HS-5 (cell line): ENCODE results near the gene MON2.

ENCODE experiments used
- DNase-seq: peaks from one replicate; pipeline ENCODE4 v3.0.0-alpha.2; 2012; ENCODE audit warnings: low read depth

Gene MON2

DNA sequence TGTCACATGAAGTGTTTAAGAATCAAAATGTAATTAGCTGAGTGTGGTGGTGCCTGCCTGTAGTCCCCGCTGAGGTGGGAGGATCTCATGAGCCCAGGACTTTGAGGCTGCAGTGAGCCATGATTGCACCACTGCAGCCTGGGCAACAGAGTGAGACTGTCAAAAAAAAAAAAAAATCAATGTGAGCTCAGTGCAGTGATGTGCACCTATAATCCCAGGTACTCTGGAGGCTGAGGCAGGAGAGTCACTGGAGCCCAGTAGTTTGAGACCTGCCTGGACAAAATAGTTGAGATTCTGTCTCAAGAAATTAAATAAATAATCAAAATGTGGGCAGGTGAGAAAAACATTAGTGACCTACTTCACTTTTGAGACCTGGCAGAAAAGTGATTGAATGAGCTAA lies 140.0 kb downstream of the MON2 start:
- DNase-seq: no peak

DNA sequence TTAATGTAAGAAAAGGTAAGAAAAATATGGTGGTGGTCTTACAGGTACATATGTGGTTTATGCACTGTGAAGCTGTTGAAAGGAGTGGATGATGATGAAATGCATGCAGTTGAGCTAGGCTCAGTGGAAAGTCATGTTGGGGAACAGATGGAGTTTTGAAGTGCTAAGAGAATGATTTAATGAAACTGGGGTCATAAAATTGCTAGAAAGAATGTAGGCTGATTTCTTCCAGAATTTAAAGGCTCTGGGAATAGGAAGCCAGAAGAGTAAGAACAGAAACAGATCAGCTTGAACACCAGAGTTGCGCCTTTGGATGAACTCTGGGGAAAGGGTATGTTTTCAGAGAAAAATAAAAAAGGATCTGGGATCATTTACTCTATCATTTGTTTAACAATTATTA lies 146.5 kb downstream of the MON2 start:
- no peak for DNase-seq

DNA sequence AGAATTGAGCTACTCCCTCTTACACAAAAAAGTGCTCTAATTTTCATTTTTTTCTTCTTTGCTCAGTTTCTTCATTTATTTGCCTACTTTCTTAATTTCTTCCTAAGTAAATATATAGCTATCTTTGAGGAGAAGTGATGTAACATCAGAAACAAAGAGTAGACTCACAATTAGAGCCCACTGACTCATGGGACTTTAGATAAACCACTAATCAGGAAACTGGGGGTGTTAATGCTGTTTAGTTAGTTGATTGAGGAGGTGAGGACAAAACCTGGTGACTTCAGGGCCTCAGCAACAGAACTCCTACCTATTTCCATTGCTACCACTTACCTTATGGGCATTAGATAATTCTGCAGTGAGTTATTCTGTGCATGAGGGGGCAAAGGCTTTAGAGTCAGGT lies 151.7 kb downstream of the MON2 start:
- no peak for DNase-seq

DNA sequence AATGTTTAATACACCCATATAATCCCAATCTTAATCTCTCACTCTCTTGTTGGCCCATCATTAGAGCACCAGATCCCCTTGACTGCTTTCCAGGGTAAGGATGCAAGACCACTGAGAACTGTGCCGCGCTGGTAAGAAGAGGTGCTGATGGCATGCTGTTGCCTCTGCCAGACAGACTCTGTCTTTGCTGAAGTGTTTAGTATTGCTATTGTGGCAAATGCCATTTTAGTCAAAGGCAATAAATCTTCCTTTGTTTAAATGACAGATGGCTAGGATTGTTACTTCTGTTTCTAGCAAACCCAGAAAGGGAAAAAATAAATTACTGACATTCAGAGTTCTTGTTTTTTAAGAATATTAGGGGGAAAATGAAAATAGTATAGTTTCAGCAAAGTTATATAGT lies 152.3 kb downstream of the MON2 start:
- no peak for DNase-seq

DNA sequence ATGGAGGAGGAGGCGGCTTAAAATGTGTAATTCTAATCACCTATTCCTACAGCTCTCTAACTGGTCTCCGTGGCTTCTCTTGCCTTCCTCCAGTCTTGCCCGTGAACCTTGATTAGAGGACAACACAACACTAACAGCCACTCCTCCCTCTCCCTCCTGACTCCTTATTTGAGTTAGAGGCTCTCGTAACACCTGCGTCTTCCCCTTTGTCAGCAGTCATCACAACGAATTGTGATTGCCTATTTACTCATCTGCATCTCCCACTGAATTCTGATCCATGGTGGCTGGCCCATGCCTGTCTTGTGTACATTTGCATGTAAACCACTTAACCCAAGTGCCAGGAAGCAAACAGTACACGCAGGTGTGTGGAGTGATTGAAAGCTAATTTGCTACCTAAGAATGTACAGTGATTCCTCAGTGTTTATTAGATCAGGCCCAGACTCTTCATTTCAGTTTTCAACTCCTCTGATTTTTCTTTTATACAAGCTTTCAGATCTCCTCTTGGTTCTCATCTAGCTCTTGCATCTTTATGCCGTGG lies 154.5 kb downstream of the MON2 start:
- no peak for DNase-seq

DNA sequence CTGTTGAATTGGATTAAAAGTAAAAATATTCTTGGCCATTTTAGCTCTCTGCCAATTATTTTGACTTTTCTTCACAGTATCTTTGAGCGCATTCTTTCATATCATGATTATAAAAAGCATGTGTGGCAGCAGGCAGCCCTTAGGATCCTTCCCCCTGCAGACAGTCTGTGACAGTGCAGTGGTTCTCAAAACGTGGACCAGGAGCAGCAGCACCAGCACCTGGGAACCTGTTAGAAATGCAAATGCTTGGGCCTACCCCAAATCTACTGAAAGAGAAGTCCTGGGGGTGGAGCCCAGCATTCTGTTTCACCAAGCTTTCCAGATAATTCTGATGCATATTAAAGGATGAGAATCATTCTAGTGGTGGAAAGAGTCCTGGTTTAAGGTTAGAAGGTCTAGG lies 155.6 kb downstream of the MON2 start:
- DNase-seq: no peak

DNA sequence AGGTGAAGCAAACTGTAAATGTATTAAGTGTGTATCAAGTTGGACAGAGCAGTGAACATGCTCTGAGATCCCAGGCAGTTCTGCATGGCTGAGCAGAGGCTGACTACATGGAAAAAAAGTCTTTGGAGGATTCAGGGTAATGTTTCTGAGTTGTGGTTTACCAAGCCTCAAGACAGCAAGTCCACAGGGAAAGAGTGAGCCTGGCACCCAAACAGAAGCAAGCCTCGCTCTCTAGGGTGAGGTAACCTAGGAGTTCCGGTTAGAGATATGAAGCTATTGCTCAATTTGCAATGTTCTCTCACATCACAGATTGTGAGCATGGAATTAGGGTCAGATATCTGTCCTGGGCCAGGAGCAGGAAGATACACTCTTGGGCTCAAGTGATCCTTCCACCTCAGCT lies 158.6 kb downstream of the MON2 start:
- no peak for DNase-seq

DNA sequence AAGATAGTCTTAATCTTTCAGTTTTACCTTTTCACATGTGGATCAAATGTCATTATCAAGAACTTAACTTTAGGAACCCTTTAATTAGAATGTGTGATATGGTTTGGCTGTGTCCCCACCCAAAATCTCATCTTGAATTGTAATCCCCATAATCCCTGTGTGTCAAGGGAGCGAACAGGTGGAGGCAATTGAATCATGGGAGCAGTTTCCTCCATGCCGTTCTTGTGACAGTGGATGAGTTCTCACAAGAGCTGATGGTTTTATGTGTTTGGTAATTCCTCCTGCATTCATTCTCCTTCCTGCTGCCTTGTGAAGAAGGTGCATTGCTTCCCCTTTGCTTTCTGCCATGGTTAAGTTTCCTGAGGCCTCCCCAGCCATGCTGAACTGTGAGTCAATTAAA lies 160.6 kb downstream of the MON2 start:
- no peak for DNase-seq

DNA sequence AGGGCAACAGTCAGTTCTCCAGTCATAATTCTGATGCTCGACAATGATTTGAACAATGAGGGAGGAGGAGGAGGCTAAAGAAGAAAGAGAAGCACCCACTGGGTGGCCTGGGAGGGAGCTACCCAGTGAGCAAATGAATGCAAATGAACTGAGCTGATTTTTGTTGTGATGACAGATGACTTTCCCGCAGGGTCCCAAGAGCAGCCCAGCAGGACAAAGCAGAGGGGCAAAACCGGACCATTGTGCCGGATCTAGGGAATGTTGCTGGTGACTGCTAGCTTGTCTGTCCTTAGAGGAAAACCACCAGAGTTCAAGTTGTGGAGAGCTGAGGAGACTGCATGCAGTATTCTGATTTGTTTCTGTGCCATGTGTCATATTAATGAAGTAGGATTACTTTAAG lies 162.8 kb downstream of the MON2 start:
- DNase-seq: no peak

DNA sequence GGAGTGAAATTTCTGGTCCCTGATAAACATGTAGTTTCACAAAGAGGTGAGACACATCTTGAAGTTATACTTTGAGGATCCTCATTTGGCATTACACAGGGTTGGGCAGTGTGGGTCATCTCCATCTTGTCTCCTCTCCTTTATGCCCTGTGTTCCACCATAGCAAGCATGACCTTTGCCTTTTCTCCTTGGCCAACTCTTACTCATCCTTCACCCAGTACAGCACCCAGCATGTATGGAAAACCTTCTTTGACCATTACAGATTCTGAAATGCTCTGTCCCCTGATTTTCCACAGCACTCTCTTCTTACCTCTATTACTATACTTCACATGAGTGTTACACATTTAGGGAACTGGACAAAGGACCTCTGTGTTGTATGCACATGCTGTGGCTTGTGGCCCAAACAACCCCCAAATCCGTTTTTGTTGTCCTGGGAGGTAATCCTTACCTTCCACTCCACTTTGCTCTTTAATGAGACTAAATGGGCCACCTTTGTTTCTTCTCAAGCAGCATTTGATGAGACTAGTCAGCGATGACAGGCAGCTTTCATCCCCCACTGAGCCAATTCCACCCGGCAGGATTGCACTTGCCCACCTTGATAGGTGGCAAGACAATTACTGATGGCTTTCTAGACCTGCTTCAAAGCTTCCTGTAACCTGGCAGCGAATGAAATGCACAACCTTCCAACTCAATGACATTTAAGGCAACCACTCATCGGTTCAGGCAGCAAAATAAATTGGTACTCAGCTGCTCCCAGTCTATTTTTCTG lies 163.5 kb downstream of the MON2 start:
- DNase-seq: no peak

DNA sequence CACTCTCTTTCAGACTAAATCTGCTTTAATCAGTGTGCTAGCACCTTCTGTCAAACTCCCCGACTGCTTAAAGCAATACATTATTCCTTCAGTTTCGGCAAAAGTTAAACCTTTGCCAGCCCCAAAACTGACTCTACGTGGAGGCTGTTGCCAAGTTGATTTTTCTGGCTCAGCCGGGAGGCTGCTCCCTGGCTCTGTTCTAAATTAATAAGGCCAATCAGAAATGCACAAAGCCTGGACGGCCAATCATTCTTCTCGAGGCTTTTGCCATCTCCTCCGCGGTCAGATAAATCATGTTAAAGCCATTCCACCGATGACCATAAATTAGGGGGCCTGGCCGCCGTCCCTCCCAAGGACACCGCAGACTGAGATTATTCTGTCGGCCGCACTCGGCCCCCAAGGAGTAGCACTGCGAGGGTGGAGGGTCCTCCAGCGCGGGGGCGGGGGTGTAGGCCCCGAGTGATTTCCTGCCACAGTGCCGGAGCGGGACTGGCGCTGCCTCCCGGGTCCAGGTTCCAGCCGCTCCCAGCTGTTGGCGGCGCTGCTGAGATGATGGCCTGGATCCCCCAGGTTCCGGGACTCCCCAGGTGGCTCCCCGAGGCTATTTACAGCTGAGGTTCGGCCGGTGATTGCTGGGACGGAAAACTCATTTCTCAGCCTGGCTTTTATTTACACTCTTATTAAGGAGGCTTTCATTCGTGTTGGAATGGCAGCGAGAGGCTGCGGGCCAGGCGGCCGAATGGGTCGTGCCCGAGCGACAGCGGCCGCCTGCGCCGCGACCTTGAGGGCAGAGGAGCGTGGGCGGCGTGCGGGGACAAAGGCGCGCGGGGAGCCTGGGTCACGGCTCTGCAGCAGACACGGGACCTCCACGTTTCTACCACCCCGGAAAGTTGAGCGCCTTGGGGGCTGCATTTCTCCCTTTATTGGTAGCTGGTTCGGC lies 165.1 kb downstream of the MON2 start:
- no peak for DNase-seq

DNA sequence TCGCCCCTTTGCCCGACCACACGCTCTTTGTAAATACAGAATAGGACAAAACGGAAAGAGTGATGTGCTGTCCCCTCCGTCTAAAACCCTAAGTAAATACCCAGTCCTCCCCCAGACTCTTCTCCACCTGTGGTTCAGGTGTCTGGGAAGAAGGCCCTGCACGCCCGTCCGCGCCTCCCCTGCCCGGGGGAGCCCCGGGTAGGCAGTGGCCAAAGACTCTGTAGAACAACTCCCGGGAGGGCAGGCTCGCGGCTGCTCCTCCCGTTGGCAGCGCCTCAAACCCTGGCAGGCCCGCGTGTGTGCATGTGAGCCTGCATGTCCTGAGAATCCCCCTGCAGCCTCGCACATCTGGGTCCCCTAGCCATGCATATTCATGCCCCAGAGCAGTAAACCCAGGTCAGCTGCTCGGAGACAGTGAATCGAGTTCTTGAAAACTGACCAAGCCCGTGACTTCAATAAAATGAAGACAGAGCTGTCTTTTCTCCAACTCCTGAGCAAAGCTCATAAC lies 165.8 kb downstream of the MON2 start:
- DNase-seq: no peak

DNA sequence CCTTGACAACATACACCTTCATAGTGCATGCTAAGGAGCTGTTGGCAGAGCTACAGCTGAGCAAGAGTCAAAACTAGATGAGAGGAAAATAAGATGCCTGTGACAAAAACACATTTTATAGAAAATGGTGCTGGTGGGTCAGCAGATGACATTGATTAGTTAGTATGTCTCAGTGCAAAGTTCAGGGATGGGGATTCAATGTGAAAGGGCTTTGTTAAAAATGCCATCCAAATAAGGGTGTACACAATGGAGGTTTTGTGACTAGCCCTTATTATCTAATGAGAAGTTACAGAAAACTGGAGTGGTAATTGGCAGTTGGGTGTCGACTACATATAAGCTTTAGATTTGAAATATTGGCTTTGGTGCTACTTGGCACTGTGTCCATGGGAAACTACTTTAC lies 169.0 kb downstream of the MON2 start:
- no peak for DNase-seq

DNA sequence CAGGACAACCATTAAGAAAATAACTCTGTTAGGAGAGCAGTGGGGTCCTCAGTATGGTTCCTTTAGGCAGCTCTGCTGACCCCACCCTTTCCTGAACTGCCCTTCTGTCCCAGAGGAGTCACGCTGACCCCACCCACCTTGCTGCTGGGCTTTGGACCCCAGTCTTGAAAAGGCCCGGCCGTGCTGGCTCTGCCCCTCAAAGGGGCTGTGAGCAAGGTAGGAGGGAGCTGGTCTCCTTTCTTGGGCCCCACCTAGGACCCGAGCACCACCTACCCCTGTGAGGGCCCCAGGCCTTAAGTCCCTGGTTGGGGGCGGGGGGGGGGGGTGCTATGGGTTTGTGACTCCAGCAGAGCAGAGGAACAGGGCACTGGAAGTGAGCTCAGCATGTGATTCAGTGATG lies 171.1 kb downstream of the MON2 start:
- DNase-seq: no peak

DNA sequence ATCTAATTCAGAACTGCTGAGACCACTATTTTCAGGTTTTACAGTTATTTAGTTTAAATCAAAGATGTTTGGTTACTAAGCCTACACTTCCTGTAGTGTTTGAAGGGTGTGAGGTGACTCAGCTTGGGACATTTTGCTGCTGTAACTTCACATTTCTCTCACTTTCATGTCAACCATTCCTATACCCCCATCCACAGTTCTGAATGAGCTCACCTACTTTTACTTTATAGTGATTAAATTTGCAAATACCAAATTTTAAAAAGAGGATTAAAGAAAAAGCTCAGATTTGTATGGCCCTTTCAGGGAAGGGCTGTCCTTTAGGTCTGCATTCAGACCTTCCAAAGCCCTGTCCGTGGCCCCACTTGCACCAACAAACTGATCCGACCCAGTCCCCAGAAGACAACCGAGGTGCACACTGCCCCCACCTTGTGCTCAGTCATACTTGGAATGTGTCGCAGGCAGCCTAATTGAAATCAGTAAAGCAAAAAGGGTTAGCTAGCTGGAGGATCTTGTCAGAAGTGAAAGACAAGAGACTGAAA lies 174.4 kb downstream of the MON2 start:
- DNase-seq: no peak

DNA sequence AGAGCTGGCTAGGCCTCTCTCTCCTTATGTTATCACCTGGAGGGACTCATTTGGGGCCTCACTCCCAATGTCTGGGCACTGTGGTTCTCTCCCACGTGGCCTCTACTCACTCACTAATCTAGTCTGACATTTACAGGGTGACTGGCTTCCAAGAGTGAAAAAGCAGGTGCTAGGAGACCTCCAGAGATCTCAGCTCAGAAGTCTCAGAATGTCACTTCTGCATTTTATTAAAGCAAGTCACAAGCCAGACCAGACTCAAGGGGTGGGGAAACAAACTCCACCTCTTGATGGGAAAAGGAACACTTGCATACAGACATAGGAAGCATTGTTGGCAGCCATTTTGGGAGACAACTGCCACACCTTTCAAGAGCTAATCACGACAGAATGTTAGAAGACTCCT lies 175.9 kb downstream of the MON2 start:
- no peak for DNase-seq

DNA sequence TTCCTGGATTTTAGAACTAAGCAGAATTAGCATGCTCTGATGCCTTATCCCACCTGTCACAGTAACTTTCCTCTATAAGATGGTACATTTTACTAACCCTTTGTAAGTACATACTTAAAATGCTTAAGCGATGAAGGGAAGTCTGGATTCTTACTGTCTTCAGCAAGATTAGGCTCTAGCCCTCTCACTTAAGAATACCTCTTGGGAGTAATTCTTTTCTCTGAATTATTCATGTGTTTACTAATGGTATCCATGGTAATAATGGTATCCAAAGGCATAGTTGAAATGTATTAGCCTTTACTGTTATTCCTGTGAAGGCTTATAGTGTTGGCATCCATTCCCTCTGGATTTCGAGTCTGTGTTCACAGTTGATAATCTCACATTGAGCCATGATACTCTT lies 176.9 kb downstream of the MON2 start:
- DNase-seq: no peak

DNA sequence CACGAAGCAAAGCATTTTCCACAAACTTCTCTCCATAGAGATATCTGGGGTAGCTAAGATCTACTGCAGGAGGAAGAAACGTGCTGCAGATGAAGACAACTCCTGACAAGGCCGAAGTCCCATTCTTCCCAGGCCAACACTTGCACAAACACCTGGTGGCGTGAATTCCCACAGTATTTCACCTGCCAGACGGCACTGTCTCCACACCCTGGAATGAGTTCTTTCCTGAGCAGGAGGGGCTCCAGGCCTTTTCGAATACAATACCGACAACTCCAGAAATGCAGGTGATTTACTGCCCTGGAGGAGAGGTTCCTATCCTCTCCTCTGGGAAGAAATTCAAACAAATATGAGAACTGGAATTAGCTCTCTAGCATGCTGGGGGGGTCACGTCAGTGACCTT lies 179.9 kb downstream of the MON2 start:
- DNase-seq: no peak

DNA sequence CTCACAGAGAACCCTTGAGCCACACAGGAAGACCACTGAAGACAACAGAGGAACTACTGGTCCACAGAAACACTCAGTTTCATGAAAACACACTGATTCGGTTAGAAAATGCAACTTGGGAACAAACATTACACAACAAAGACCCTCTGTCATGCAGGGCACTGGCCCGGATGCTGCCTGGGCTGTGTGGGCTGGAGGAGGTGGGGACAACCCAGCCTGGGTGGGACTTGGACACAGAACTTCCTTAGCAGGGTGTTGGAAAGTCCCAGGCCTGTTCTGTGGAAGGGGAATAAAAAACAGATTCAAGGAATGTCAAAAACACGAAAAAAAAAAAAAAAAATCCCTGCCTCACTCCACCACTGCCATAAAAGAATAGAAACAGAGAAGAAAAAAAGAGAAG lies 181.0 kb downstream of the MON2 start:
- DNase-seq: no peak

DNA sequence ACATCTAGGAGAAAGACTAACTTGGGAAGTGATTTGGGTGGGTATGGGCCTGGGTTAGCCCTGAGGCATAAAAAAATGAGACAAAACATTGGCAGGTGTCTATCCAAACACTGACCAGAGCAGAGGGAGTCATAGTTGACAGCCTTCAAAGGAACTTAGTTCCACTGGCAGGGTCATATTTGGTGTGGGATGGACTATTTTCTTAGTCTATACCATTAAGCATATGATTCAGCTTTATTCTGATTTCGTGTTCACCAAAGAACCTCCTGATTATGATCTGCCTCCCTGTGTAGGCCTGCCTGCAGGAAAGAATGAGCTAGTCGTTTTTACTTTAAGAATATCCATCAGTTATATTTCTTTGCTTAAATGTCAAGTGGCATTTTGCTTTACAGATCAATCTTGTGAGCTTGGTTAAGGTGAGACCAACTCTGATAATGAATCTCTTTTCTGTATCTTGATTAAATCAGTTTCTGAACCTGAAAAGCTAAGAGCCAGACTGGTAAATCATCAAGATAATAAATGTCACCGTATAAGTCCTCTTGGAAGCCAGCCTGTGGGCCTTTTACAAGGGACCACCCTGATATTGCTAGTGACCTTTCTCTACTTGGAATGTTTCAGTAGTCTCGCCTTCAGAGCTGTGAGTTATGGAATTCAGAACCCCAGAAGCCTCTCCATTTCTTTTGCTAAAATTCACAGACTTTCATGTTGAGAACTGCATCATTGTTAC lies 182.9 kb downstream of the MON2 start:
- no peak for DNase-seq
